Stomach smooth muscle (tissue), 2 donors: ENCODE measurements around the gene MRPL36.
"Not testable (repeated sequence)": the region's sequence is repeated elsewhere in the genome, so short reads cannot be mapped to it uniquely, and the experiment has no call there.

Experiments
- H3K27ac ChIP-seq: one replicate; pipeline ENCODE4 v1.7.0; 2013; ENCODE audit warnings: mild to moderate bottlenecking, low read length, inconsistent platforms
- H3K27me3 ChIP-seq, 2 donors: one replicate each; pipeline ENCODE4 v1.7.0; 2013; ENCODE audit warnings: low read length in 2 of 2; ENCODE audit not compliant: insufficient read depth in 2 of 2, control insufficient read depth in 1 of 2
- H3K36me3 ChIP-seq, 2 donors: one replicate each; pipeline ENCODE4 v1.7.0; 2013; ENCODE audit warnings: low read length in 2 of 2; ENCODE audit not compliant: control insufficient read depth in 2 of 2, insufficient read depth in 2 of 2
- H3K4me1 ChIP-seq: one replicate; pipeline ENCODE4 v1.7.0; 2013; ENCODE audit warnings: low read length; ENCODE audit not compliant: control insufficient read depth, insufficient read depth
- H3K4me3 ChIP-seq, 2 donors: one replicate each; pipeline ENCODE4 v1.7.0; 2013; ENCODE audit warnings: low read length in 2 of 2
- H3K9ac ChIP-seq, 2 donors: one replicate each; pipeline ENCODE4 v1.7.0; 2013; ENCODE audit warnings: low read length in 2 of 2, mild to moderate bottlenecking in 1 of 2
- H3K9me3 ChIP-seq, 2 donors: one replicate each; pipeline ENCODE4 v1.7.0; 2013; ENCODE audit warnings: low read length in 2 of 2; ENCODE audit not compliant: control insufficient read depth in 2 of 2
- donor health status: healthy.
- donor health status: Pancreatic carcinoma.

Gene MRPL36

DNA sequence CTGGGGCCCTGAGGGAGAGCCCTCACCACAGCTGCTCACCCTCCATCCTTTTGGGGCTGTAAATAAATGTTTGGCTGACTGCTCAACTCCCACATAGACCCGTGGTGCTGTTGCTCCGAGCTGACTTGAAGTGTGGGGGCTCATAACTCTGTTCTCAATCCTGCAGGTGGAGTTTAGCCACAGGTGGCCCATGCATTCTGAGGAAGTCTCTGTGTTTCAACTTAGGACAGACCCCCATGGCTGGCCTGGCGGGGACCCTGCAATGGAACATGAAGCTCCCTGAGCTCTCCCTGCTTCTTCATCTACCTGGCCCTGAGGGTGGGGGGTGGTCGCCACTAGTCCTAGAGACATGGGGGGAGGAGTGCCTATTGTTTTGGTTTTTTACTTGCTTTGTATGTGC lies 21.3 kb upstream of the MRPL36 start:
- Histone ChIP-seq H3K9ac (no peak overlapping the region), H3K4me1 (no peaks in the 10 kb centered on the region), H3K4me3 (no peak overlapping the region), H3K27me3 (no peaks in the 10 kb centered on the region), H3K9me3 (no peaks in the 10 kb centered on the region), H3K36me3 (peaks cover 37 to 56% of the 10 kb centered on the region in 2 donors), H3K27ac (no peak overlapping the region)

DNA sequence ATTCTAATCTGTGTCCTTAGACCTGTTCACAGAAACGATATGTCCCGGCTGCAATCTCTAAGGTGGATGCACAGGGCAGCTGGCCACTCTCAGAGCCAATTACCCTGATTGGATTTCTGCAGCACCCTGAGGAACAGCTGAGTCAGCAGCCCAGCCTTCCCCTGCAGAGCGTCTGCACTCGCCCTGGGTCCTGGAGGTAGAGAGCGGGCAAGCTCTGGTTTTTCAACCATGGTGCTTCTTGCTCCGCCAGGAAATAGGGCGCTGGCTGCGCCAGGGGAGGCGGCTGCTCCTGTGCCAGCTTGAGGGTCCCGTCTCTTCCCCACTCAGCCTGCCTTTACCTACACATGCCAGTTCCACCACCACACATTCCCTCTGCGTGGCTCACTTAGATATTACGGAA lies 20.7 kb upstream of the MRPL36 start:
- no peaks in the 10 kb centered on the region for H3K4me1 ChIP-seq
- H3K4me3 ChIP-seq, result no peak overlapping the region
- no peaks in the 10 kb centered on the region for H3K9me3 ChIP-seq
- H3K36me3 ChIP-seq, result peaks cover 43 to 61% of the 10 kb centered on the region in 2 donors
- no peak overlapping the region for H3K9ac ChIP-seq
- no peak overlapping the region for H3K27ac ChIP-seq
- H3K27me3 ChIP-seq, result no peaks in the 10 kb centered on the region

DNA sequence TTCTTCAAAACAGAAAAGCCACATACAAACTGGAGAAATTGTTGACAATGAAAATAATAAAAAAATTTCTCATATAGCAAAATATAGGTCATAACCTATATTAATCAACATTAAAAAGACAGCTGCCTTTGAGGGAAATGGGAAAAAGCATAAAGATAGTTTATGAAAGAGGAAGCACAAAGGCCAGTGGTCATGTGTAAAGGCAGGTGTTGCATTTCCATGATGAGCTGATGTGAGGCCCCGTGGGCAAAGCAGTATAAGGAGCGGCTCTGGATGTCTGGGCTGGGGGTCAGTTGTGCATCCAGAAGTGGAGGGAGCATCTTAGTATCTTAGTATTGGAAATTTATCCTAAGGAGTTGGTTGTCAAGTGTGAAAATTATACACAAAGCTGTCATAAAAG lies 19.8 kb upstream of the MRPL36 start:
- H3K4me3 ChIP-seq, result no peak overlapping the region
- no peaks in the 10 kb centered on the region for H3K9me3 ChIP-seq
- H3K27me3 ChIP-seq, result no peaks in the 10 kb centered on the region
- H3K9ac ChIP-seq, result no peak overlapping the region
- no peak overlapping the region for H3K27ac ChIP-seq
- H3K4me1 ChIP-seq, result no peaks in the 10 kb centered on the region
- H3K36me3 ChIP-seq, result peaks cover 50 to 69% of the 10 kb centered on the region in 2 donors

DNA sequence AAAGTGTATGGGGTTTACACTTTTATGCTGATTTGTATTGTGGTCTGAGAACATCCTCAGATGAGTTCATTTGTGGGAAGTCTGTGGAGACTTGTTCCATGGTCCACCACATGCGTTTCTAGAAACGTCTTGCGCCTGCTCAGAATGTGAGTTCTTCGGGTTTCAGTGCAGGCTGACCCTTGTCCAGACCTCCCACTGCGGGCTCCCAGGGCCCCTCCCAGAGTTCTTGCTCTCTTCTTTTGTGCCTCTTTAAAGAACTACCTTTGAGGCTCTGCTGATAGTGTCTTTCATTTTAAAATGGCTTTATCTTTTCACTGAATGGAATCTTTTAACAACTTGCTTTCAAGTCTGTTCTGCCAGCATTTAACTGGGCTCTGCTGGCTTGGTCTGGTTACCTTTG lies 19.1 kb upstream of the MRPL36 start:
- Histone ChIP-seq H3K9ac (no peak overlapping the region), H3K27me3 (no peaks in the 10 kb centered on the region), H3K27ac (no peak overlapping the region), H3K9me3 (no peaks in the 10 kb centered on the region), H3K36me3 (peaks cover 57 to 71% of the 10 kb centered on the region in 2 donors), H3K4me1 (no peaks in the 10 kb centered on the region), H3K4me3 (no peak overlapping the region)

DNA sequence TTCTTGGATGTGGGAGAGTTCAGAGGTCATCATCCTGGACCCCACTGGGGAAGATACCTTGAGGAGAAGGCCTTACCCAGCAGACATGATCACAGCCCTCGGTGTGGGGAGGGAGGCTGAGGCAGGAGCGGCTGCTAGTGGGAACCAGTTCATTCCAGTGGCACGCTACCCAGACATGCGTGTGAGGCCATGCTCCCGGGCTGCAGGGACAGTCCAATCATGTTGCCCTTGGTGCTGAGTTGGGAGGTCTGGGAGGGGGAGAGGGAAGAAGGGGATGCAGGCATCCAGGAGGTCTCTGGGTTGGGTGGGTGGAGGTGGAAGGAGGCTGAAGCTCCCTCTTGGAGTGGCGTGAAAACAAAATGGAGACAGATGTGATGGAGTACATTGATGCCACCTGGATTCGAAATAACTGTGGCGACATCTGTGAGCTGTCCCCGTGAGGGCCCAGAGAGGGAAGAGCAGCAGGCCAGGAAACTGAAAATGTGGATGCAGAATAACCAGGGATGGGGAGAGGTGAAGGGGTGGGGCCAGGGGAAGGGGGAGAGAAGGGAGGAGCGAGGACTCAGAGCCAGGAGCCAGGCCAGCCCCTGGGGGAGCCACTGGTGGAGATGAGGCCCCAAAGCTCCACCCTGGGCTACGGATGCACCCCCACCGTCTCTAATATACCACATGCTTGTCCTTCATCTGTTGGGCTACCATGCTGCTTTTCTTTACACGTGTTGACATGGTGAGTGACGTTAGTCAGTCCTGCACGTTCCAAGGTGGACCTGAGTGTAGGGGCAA lies 17.8 kb upstream of the MRPL36 start:
- H3K27me3 ChIP-seq, result no peaks in the 10 kb centered on the region
- H3K36me3 ChIP-seq, result peaks cover 61 to 73% of the 10 kb centered on the region in 2 donors
- no peak overlapping the region for H3K27ac ChIP-seq
- H3K4me1 ChIP-seq, result no peaks in the 10 kb centered on the region
- H3K9ac ChIP-seq, result no peak overlapping the region
- H3K4me3 ChIP-seq, result no peak overlapping the region
- H3K9me3 ChIP-seq, result no peaks in the 10 kb centered on the region

DNA sequence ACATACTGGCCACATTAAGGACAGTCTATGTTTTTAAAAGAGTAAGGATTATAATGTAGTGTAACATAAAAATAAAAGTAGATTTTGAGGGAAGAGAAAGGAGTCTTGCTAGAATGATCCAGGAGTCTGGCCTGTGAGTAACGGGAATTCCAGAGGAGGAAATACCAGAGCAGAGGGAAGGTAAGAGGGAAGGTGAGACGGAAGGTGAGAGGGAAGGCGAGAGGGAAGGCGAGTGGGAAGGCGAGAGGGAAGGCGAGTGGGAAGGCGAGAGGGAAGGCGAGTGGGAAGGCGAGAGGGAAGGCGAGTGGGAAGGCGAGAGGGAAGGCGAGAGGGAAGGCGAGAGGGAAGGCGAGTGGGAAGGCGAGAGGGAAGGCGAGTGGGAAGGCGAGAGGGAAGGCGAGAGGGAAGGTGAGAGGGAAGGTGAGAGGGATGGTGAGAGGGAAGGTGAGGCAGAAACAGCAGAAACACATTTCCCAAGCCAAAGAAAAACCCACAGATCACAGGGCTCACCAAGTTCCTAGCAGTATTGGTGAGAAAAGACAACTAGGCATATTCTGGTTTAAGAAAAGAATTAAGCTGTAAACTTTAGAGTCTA lies 17.0 kb upstream of the MRPL36 start:
- H3K4me3 ChIP-seq, H3K9ac ChIP-seq, H3K27ac ChIP-seq, H3K9me3 ChIP-seq, H3K27me3 ChIP-seq, H3K4me1 ChIP-seq: not testable (repeated sequence)
- H3K36me3 ChIP-seq, result peaks cover 61 to 69% of the 10 kb centered on the region in 2 donors

DNA sequence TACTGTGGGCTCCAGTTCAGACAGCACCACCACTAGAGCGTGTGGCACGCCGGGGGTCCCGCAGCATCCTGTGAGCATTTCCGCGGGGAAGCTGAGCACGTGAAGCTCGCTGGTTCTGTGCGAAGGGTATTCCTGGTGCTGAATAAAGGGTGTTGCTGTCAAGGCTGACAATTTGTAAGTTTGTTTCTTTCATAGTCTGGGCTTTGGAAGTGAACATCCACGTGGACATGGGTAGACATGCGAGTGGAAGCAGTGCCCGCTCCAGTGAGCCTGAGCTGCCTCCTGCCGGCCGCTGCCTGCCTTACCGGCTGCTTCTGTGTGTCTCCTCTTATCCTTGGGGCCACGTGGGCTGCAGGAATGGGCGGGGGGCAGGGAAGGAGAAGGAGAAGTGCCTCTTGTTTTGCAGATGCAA lies 16.2 kb upstream of the MRPL36 start:
- H3K27me3 ChIP-seq, result no peaks in the 10 kb centered on the region
- no peak overlapping the region for H3K27ac ChIP-seq
- no peaks in the 10 kb centered on the region for H3K9me3 ChIP-seq
- H3K9ac ChIP-seq, result no peak overlapping the region
- H3K36me3 ChIP-seq, result peaks cover 55 to 66% of the 10 kb centered on the region in 2 donors
- no peaks in the 10 kb centered on the region for H3K4me1 ChIP-seq
- H3K4me3 ChIP-seq, result no peak overlapping the region

DNA sequence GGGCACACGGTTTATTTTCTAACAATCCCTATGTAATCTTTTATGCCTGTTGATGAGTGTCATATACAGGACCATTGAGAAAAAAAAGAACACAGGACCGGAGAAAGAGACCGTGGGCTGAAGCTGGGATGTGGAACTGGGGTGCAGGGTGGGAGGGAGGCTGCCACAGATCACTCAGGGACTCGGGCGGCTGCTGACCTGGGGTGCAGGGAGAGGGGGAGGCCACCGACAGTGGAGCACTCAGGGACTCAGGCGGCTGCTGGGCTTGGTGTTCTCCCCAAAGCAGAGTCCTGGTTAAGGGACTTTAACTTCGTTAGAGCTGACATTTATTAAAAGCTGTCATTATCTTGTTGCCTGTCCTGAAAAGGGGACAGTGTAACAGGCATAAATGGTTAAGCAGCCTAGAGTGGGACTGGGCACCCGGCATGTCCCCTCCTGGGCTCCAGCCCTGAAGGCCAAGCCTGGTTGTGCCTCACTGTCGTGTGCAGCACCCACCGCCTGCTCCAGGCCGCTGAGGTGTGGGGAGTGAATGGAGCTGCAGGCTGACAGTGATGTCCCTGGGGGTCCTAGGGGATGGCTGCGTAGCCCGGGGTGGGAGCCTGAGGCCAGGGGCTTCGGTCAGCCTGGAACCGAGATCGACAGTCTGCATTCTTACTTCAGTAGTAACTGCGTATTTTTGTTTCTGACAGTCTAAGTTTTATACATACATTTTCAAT lies 15.6 kb upstream of the MRPL36 start:
- Histone ChIP-seq H3K27ac (no peak overlapping the region), H3K4me3 (no peak overlapping the region), H3K36me3 (peaks cover 57 to 66% of the 10 kb centered on the region in 2 donors), H3K9ac (no peak overlapping the region), H3K4me1 (no peaks in the 10 kb centered on the region), H3K9me3 (no peaks in the 10 kb centered on the region), H3K27me3 (no peaks in the 10 kb centered on the region)

DNA sequence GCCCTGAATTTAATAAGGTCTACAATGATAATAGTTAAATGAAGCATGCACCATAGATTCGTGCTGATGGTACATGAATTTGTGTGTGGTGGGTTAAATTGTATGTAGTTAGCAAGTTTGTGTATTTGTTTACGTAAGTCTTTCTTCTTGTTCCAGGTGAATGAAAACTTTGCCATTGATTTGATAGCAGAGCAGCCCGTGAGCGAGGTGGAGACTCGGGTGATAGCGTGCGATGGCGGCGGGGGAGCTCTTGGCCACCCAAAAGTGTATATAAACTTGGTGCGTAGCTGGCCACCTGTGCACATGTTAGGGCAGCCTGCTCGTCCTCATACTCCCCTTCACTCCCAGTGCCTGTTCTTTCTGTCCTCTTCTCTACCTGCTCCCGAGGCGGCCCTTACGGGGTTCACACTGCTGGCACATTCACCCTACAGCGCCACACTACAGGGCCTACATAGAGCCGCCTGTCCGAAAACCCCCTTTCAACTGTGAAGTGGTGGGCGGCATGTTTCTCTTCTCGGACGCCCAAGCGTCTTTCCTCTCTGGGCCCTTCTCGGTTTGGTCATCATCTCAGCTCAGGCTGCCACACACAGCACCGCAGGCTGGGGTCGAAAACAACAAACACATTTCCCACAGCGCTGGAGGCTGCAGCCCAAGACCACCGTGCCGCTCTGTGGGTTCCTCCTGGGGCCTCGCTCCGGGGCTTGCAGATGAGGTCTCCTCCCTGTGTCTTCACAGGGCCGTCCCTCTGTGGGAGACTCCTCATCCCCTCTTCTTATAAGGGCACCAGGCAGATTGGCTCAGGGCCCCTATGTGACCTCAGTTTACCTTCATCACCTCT lies 14.8 kb upstream of the MRPL36 start:
- H3K9me3 ChIP-seq, result no peaks in the 10 kb centered on the region
- no peak overlapping the region for H3K27ac ChIP-seq
- no peak overlapping the region for H3K4me3 ChIP-seq
- peaks cover 56 to 64% of the 10 kb centered on the region in 2 donors for H3K36me3 ChIP-seq
- H3K9ac ChIP-seq, result no peak overlapping the region
- no peaks in the 10 kb centered on the region for H3K27me3 ChIP-seq
- H3K4me1 ChIP-seq, result no peaks in the 10 kb centered on the region

DNA sequence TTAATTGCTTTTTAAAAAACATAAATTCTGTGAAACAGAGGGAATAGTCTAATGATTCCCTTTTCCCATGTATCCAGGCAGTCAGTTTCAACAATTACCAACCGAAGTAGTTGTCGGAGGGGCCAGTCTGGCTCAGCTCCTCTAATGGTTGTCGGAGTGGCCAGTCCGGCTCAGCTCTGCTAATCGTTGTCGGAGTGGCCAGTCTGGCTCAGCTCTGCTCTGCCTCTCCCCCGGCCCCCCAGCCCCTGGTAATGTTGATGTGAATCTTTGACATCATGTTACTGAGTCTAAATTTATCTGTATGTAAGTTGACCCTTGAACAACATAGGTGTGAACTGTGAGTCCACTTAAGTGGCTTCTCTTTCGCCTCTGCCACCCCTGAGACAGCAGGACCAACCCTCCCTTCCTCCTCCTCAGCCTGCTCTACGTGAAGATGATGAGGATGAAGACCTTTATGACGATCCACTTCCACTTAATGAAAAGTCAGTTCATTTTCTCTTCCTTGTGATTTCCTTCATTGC lies 11.0 kb upstream of the MRPL36 start:
- Histone ChIP-seq H3K27ac (no peak overlapping the region), H3K9ac (no peak overlapping the region), H3K4me1 (no peaks in the 10 kb centered on the region), H3K36me3 (peaks cover 47 to 64% of the 10 kb centered on the region in 2 donors), H3K4me3 (no peak overlapping the region), H3K9me3 (no peaks in the 10 kb centered on the region), H3K27me3 (no peaks in the 10 kb centered on the region)
